PC-9 (cell line): ENCODE data around the gene AZU1.

Experiments used
- EZH2 ChIP-seq: fragments of 200-600 bp; sonication (generic); IDR thresholded peaks from 2 replicates; pipeline ENCODE4 v1.8.0; 2017; ENCODE audit warnings: antibody characterized with exemption, low read depth
- TF ChIP-seq, protein P1 (sequence below): fragments of 200-600 bp; sonication (generic); conservative IDR thresholded peaks from 2 replicates; pipeline ENCODE4 v1.6.1; 2017; ENCODE audit warnings: mixed run types, antibody characterized with exemption, mild to moderate bottlenecking, moderate library complexity

DNA sequence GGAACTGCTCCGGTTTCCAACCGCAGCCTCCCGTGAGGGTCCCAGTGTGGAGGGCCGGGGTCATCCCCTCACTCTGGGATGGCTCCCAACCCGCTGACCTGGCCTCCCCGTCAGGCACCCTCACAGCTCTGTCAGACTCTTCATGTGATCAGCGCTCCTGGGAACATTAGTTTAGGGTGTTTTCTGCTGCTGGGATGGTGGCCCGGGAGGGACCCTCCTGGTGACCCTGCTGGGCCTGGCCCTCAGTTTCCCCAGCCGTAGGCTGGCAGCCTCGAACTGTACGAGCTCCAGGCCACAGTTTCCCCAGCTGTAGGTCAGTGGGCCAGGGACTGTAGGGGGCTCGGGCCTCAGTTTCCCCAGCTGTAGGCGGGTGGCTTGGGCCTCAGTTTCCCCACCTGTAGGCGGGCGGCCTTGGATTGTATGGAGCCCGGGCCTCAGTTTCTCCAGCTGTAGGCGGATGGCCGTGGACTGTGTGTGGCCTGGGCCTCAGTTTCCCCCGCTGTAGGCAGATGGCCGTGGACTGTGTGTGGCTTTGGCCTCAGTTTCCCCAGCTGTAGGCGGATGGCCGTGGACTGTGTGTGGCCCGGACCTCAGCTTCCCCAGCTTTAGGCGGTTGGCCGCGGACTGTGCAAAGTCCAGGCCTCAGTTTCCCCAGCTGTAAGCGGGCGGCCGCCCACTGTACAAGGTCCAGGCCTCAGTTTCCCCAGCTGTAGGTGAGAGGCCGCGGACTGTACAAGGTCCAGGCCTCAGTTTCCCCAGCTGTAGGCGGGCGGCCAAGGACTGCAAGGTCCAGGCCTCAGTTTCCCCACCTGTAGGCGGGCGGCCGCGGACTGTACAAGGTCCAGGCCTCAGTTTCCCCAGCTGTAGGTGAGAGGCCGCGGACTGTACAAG, 31.7 kb upstream of the AZU1 start:
- TF ChIP-seq EZH2 = no peak
- TF ChIP-seq, protein P1, sequence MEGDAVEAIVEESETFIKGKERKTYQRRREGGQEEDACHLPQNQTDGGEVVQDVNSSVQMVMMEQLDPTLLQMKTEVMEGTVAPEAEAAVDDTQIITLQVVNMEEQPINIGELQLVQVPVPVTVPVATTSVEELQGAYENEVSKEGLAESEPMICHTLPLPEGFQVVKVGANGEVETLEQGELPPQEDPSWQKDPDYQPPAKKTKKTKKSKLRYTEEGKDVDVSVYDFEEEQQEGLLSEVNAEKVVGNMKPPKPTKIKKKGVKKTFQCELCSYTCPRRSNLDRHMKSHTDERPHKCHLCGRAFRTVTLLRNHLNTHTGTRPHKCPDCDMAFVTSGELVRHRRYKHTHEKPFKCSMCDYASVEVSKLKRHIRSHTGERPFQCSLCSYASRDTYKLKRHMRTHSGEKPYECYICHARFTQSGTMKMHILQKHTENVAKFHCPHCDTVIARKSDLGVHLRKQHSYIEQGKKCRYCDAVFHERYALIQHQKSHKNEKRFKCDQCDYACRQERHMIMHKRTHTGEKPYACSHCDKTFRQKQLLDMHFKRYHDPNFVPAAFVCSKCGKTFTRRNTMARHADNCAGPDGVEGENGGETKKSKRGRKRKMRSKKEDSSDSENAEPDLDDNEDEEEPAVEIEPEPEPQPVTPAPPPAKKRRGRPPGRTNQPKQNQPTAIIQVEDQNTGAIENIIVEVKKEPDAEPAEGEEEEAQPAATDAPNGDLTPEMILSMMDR = no peak
